SK-N-SH (cell line): ENCODE measurements around the gene COPE.

ENCODE experiments used
- YY1 ChIP-seq: IDR thresholded peaks from 2 replicates; pipeline ENCODE4 v1.4.0; 2012; ENCODE audit warnings: low read depth, mild to moderate bottlenecking
- TF ChIP-seq, protein P1 (sequence below): fragments of 200-600 bp; sonication (generic); IDR thresholded peaks from 2 replicates; pipeline ENCODE4 v1.6.1; 2017; ENCODE audit warnings: antibody characterized with exemption, mild to moderate bottlenecking, moderate library complexity

- no peak for TF ChIP-seq YY1
- TF ChIP-seq, protein P1, sequence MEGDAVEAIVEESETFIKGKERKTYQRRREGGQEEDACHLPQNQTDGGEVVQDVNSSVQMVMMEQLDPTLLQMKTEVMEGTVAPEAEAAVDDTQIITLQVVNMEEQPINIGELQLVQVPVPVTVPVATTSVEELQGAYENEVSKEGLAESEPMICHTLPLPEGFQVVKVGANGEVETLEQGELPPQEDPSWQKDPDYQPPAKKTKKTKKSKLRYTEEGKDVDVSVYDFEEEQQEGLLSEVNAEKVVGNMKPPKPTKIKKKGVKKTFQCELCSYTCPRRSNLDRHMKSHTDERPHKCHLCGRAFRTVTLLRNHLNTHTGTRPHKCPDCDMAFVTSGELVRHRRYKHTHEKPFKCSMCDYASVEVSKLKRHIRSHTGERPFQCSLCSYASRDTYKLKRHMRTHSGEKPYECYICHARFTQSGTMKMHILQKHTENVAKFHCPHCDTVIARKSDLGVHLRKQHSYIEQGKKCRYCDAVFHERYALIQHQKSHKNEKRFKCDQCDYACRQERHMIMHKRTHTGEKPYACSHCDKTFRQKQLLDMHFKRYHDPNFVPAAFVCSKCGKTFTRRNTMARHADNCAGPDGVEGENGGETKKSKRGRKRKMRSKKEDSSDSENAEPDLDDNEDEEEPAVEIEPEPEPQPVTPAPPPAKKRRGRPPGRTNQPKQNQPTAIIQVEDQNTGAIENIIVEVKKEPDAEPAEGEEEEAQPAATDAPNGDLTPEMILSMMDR = no peak
These were observed 3.2 kb upstream of the COPE start for GRCh38 chr19:18922228-18922985.
